ENCODE results near the gene COX4I1.

DNA sequence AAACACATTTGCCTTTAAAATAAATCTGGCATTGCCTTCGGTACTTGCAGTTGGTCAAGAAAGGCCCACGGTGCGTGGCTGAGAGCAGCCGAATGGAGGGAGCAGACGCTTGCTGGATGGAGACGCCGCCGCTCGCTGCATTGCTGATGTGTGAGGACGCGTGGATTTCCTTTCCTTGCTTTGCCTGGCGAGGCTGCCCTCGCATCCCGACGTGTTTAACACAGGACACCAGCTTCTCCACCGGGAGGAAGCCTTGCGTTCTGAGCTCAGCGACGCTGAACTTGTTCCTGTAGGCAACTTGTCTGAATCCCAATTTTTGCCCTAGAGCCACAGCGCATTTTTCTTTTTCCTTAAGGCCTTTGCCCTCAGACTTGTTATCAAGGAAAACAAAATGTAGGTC is 45.8 kb downstream of the COX4I1 start:
- TF ChIP-seq, protein P1, sequence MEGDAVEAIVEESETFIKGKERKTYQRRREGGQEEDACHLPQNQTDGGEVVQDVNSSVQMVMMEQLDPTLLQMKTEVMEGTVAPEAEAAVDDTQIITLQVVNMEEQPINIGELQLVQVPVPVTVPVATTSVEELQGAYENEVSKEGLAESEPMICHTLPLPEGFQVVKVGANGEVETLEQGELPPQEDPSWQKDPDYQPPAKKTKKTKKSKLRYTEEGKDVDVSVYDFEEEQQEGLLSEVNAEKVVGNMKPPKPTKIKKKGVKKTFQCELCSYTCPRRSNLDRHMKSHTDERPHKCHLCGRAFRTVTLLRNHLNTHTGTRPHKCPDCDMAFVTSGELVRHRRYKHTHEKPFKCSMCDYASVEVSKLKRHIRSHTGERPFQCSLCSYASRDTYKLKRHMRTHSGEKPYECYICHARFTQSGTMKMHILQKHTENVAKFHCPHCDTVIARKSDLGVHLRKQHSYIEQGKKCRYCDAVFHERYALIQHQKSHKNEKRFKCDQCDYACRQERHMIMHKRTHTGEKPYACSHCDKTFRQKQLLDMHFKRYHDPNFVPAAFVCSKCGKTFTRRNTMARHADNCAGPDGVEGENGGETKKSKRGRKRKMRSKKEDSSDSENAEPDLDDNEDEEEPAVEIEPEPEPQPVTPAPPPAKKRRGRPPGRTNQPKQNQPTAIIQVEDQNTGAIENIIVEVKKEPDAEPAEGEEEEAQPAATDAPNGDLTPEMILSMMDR (IDR thresholded peaks at IDR 0.05): no peak
- no peak for TF ChIP-seq POLR2A (IDR thresholded peaks at IDR 0.05)
